Tibial nerve (tissue), 4 donors: ENCODE measurements around the gene SLC7A6.

Experiments
- CTCF ChIP-seq, 5 experiments: fragments of 200-600 bp in 3 of 5; fragments of 450-650 bp in 2 of 5; sonication (generic) in 3 of 5; IDR thresholded peaks; one replicate each; pipeline ENCODE4 v1.5.1; 2016 to 2019; ENCODE audit warnings: antibody characterized with exemption in 5 of 5, mild to moderate bottlenecking in 3 of 5, moderate library complexity in 2 of 5
- EP300 ChIP-seq, 2 donors: sonication (generic); formaldehyde crosslinking; IDR thresholded peaks; one replicate each; pipeline ENCODE4 v1.6.1; 2017; ENCODE audit warnings: antibody characterized with exemption in 2 of 2, mild to moderate bottlenecking in 1 of 2
- POLR2A ChIP-seq, 2 donors: fragments of 450-650 bp; IDR thresholded peaks; one replicate each; pipeline ENCODE4 v1.6.1; 2017; ENCODE audit warnings: antibody characterized with exemption in 2 of 2, mild to moderate bottlenecking in 2 of 2, moderate library complexity in 2 of 2

GRCh38 chr16:68230176-68230571, 34.2 kb upstream of the SLC7A6 start:
- no peak for TF ChIP-seq CTCF (IDR thresholded peaks at IDR 0.05)
- no peak for TF ChIP-seq POLR2A (IDR thresholded peaks at IDR 0.05)
- TF ChIP-seq EP300 (IDR thresholded peaks at IDR 0.05), result no peak
